IPS-18c (cell line): ENCODE results near the gene CMTR1.
"Not testable (repeated sequence)": the region's sequence is repeated elsewhere in the genome, so short reads cannot be mapped to it uniquely, and the experiment has no call there.

Source experiments
- H3K4me3 ChIP-seq: 2 replicates; pipeline ENCODE4 v1.7.0; 2013; ENCODE audit warnings: low read depth, mild to moderate bottlenecking, low read length, moderate library complexity; ENCODE audit not compliant: insufficient read depth
- H3K9me3 ChIP-seq: one replicate; pipeline ENCODE4 v1.6.1; 2013; ENCODE audit warnings: mild to moderate bottlenecking, low read length, moderate library complexity; ENCODE audit not compliant: control insufficient read depth, insufficient read depth

The CMTR1 gene, protein sequence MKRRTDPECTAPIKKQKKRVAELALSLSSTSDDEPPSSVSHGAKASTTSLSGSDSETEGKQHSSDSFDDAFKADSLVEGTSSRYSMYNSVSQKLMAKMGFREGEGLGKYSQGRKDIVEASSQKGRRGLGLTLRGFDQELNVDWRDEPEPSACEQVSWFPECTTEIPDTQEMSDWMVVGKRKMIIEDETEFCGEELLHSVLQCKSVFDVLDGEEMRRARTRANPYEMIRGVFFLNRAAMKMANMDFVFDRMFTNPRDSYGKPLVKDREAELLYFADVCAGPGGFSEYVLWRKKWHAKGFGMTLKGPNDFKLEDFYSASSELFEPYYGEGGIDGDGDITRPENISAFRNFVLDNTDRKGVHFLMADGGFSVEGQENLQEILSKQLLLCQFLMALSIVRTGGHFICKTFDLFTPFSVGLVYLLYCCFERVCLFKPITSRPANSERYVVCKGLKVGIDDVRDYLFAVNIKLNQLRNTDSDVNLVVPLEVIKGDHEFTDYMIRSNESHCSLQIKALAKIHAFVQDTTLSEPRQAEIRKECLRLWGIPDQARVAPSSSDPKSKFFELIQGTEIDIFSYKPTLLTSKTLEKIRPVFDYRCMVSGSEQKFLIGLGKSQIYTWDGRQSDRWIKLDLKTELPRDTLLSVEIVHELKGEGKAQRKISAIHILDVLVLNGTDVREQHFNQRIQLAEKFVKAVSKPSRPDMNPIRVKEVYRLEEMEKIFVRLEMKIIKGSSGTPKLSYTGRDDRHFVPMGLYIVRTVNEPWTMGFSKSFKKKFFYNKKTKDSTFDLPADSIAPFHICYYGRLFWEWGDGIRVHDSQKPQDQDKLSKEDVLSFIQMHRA

GRCh38 chr6:37432916-37433656 is at the start of gene CMTR1:
CMTR1 (plus strand) TSS chr6:37433221; CDS start chr6:37435630, 2,409 bp downstream.
- H3K4me3 ChIP-seq, result peak within 1 kb of the TSS; percentile 86
- H3K9me3 ChIP-seq, result no peaks in the 10 kb centered on the region

GRCh38 chr6:37388578-37388977 is 44.4 kb upstream of the CMTR1 start:
- no peaks in the 10 kb centered on the region for H3K9me3 ChIP-seq
- no peak overlapping the region for H3K4me3 ChIP-seq

DNA sequence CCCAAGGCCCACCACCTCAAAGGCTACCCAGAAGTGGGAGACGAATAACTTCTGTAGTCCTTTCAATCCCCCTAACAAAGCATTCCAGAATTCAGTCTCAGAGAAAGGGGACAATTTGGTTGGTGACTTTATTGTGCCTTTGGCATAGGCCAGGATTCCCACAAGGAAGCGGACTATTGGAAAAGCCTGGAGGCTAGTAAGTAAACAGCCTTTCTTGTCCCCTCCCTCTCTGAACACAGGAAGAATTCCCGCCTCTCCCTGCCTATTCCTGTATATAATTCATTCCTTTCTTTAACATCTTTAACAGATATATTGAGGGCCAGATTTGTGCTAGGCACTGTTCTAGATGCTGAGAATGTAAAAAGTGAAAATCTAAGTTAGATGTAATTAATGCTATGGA is 43.2 kb upstream of the CMTR1 start:
- Histone ChIP-seq H3K9me3 (no peaks in the 10 kb centered on the region), H3K4me3 (no peak overlapping the region)

DNA sequence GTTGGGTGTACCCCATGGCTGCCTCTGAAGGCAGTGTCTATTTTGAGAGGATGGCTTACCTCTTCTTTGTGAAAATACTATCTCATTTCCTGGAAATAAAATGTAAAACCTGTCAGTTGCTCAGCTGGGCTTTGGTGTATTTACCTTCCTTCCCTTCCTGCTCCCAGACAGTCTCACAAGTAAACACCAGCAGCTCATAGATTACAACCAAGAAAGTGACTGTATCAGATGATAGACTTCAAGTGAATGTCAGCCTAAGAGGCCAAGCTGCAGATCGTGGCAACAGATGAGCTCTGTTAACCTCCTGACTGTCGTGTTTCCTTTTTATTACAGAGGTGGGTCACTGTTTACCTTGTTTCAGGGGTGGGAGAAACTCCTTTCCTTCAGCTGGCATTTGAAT is 41.9 kb upstream of the CMTR1 start:
- H3K4me3 ChIP-seq, result no peak overlapping the region
- H3K9me3 ChIP-seq, result no peaks in the 10 kb centered on the region

DNA sequence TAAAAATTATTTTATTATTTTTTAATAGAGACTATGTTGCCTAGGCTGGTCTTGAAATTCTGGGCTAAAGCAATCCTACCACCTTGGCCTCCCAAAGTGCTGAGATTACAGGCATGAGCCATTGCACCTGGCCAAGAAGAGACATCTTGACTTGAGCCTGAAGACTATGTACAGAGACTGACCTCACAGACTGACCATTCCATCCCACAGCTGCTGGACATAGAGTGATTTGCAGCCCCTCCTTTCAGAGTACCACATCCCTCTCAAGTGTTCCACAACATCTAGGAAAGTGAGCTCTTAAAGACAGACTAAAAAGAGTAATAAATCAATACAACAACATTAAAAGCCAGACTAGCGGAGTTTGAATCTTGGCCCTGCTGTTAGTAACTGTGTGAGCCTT is 40.2 kb upstream of the CMTR1 start:
- Histone ChIP-seq H3K4me3 (no peak overlapping the region), H3K9me3 (peaks cover 2% of the 10 kb centered on the region)

DNA sequence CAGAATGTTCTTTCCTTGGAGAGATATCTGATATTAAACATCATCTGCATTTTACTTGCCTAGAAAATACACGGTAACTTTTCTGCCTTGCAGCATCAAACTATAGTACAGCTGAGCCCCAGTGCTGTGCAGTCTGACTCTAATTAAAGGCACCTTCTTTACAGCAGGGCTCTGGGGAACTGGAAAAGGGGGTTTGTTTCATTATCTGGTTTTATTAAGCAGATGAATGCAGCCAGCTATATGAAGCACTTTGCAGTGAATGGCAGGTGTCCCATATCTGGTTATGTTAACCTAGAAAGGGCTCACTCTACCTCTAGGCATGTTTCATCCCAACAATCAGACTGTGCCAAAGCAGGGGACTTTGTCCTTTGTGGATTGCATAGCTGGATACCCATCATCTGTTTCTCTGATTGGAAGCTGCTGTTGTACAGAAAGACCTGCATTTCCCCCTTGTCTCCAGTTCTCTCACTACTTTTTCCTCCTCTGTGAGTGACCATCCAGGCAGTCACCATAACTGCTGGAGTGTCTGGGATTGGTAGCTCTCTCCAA is 39.6 kb upstream of the CMTR1 start:
- peaks cover 2% of the 10 kb centered on the region for H3K9me3 ChIP-seq
- no peak overlapping the region for H3K4me3 ChIP-seq

DNA sequence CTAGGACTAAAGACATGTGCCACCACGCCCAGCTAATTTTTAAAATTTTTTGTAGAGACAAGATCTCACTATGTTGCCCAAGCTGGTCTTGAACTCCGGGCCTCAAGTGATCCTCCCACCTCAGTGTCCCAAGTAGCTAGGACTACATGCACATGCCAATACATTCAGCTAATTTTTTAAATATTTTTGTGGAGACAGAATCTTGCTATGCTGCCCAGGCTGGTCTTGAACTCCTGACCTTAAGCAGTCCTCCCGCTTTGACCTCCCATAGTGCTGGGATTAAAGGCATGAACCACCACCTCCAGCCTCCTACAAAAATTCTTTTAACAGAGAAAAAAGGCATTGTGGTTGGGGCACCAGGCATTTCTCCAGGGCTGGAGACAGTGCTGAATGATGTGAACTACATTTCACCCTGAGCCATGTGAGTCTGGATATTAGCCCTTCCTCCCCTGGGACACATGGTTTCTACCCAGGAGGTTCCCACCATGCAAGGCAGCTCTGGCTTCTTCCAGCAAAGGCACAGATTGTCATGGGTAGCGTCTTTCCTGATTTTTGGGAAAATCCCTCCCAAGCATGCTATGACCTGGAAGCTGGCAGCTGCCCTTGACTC is 36.3 kb upstream of the CMTR1 start:
- Histone ChIP-seq H3K9me3 (peaks cover 2% of the 10 kb centered on the region), H3K4me3 (no peak overlapping the region)

GRCh38 chr6:37399131-37399530 is 33.9 kb upstream of the CMTR1 start:
- Histone ChIP-seq H3K4me3 (no peak overlapping the region), H3K9me3 (peaks cover 2% of the 10 kb centered on the region)

DNA sequence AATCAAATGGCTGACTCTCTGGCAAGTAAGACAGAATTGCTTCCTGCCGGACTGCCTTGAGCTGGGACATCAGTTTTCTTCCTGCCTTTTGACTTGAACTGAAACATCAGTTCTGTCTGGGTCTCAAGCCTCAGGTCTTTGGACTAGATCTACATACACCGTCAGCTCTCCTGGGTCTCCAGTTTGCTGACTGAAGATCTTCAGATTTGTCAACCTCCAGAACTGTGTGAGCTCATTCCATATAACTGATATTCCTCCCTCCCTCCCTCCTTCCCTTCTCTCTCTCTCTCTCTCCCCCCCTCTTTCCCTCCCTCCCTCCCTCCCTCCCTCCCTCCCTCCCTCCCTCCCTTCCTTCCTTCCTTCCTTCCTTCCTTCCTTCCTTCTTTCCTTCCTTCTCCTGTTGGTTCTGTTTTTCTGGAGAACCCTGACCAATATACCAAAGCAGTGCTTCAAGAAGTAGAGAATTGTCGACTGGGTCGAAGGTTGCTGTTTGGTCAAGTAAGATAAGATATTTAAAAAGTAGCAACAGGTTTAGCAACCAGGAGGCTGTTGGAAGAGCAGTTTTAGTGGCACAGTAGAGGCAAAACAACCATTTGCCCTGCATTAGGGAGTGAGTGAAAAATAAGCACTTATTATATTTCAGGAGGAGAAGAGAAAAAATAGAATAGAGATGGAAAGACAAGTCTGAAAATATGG is 33.1 kb upstream of the CMTR1 start:
- H3K9me3 ChIP-seq, result peaks cover 2% of the 10 kb centered on the region

DNA sequence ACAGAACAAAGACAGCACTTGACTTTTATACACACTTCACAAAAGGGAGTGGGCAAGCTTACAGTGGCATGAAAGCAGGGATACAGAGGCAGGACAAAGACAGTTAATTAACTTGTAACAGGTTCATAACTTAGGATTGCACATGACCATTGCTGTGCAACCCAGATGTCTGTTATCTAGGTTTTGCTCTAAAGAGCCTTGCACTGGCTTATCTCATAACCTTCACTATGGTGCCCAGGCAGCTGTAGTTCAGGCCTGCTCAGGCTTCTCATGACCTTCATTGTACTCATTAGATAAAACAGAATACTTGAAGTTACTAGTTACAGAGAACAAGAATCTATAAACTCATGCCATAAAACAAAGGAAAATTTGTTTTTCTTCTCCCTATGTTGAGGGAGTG is 31.4 kb upstream of the CMTR1 start:
- H3K4me3 ChIP-seq, H3K9me3 ChIP-seq: not testable (repeated sequence)

More for the DNA sequence above, 33.1 kb upstream of the CMTR1 start:
- no peak overlapping the region for H3K4me3 ChIP-seq

GRCh38 chr6:37406726-37407341 is 26.2 kb upstream of the CMTR1 start:
- H3K4me3 ChIP-seq, result no peak overlapping the region
- no peaks in the 10 kb centered on the region for H3K9me3 ChIP-seq

GRCh38 chr6:37407948-37408347 is 25.1 kb upstream of the CMTR1 start:
- no peak overlapping the region for H3K4me3 ChIP-seq
- H3K9me3 ChIP-seq, result no peaks in the 10 kb centered on the region

DNA sequence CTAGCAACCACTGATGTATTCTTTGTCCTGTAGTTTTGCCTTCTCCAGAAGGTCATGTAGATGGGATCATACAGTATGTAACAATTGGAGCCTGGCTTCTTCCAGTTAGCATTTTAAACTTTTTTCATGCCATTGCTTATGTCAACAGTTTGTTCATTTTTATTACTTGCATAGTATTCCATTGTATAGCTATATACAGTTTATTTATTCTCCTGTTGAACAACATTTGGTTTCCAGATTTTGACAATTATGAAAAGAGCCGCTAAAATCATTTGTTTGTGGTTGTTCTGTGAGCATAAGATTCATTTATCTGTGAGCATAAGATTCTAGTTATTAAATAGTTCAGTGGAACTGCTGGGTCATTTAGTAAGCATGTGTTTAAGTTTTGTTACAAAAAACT is 23.5 kb upstream of the CMTR1 start:
- Histone ChIP-seq H3K4me3 (no peak overlapping the region), H3K9me3 (no peaks in the 10 kb centered on the region)

DNA sequence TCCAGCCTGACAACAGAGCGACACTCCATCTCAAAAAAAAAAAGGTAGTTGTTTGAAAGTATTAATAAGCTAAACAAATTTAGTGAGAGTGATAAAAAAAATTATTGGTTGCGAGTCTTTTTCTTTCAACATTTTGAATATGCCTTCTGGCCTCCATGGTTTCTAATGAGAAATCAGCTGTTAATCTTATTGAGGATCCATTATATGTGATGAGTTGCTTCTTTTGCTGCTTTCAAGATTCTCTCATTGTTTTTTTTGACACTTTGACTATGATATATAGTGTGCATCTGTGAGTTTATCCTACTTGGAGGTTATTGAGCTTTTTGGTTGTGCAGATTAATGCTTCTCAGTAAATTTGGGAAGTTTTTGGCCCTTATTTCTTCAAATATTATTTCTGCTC is 15.6 kb upstream of the CMTR1 start:
- H3K9me3 ChIP-seq, result no peaks in the 10 kb centered on the region
- no peak overlapping the region for H3K4me3 ChIP-seq

DNA sequence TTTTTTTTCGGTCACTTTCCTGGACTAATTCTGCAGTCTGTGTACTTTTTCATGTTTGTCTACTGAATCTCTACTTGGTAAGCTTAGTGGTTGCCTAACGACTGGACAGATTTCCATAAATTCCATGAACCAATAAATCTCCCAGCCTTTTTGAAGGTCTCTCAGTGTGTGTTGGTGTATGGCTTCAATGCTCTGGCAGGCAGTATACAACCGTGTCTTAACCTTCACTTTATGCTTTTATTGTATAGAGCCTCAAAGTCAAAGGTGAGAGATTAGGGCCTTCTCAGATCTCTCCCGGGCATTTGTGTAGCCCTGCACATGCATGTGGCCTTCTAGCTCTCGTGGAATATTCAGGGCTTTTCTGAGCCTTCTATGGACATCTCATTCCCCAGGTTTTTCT is 14.3 kb upstream of the CMTR1 start:
- H3K9me3 ChIP-seq, result no peaks in the 10 kb centered on the region
- no peak overlapping the region for H3K4me3 ChIP-seq
